Activated gamma-delta T cell (primary cell): ENCODE measurements around the gene NR4A1.
"Not testable (repeated sequence)": the region's sequence is repeated elsewhere in the genome, so short reads cannot be mapped to it uniquely, and the experiment has no call there.

Experiments
- DNase-seq: peaks from one replicate; lab custom pipeline; 2025; lab: John Stamatoyannopoulos, UW

Gene NR4A1

DNA sequence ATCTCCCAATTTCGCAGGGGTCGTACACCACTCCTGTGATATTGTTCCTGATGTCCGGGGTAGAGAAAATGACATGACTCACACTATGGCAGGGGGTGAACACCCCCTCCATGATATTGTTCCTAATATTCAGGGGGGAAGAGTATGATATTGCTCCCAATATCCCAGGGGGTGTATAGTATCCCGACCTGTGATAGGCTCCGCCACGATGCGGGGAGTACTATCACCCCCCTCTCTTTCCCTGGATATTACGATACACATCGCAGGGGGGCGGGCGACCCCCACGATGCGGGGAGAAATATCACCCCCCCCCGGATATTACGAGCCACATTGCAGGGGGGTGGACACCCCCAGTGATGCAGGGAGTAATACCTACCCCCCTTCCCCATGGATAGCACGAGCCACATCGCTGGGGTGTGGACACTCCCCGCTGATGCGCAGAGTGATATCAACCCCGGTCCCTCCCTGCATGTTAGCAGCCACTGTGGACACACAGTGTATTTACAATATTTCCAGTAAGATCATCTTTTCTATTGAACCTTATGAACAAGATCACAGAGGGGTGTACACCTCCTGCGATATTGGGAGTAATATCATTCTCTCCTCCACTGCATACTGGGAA lies 45.9 kb downstream of the NR4A1 start:
- DNase-seq = no peak

DNA sequence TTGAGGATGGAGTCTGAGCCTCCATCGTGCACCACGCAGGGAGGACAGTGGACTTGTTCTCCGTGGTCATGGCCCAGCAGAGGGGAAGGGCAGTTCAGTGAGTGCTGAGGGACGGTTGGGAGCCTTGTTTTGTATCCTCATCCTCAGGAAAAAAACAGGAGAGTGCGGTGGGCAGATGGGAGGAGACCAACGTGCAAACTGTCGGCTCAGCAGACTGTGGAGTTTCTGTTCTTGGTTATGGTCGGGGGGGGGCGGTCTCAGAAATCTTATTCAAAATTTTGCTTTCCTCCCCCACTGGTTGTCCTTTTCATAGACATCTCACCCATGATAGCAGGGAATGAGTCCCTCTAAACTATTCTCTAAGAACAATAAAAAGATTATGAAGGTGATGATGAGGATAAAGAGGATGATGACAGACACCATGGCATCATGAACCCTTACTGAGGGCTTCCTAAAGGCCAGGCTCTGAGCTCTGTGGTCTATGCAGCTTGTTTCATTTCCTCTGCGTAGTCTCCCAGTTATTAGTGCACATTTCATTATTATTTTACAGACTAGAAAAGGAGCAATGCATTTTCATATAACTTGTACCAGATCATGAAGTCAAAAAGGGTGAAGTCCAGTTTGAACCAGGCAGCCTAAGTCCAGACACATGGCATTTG lies 53.3 kb downstream of the NR4A1 start:
- not testable (repeated sequence) for DNase-seq
